IPS-18c (cell line): ENCODE results near the gene FGD5.

ENCODE experiments used
- H3K4me3 ChIP-seq: 2 replicates; pipeline ENCODE4 v1.7.0; 2013; ENCODE audit warnings: low read depth, mild to moderate bottlenecking, low read length, moderate library complexity; ENCODE audit not compliant: insufficient read depth
- H3K9me3 ChIP-seq: one replicate; pipeline ENCODE4 v1.6.1; 2013; ENCODE audit warnings: mild to moderate bottlenecking, low read length, moderate library complexity; ENCODE audit not compliant: control insufficient read depth, insufficient read depth

The FGD5 gene

GRCh38 chr3:14819671-14820070 lies 909 bp downstream of the FGD5 start:
- no peaks in the 10 kb centered on the region for H3K9me3 ChIP-seq
- H3K4me3 ChIP-seq = no peak overlapping the region

DNA sequence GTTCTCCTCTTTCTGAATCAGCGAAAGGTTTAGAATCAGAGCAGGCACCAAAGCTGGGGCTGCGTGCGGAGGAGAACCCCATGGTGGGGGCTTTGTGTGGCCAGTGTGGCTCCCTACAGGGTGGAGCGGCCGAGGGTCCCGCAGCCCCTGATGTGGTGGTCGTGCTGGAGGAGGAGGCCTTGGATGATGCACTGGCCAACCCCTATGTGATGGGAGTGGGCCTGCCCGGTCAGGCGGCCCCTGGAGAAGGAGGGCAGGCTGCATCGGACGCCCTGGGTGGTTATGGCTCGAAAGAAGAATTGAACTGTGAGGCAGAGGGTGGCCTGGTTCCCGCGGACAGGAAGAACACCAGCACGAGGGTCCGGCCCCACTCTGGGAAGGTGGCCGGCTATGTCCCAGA lies 1.4 kb downstream of the FGD5 start:
- H3K9me3 ChIP-seq = no peaks in the 10 kb centered on the region
- no peak overlapping the region for H3K4me3 ChIP-seq

DNA sequence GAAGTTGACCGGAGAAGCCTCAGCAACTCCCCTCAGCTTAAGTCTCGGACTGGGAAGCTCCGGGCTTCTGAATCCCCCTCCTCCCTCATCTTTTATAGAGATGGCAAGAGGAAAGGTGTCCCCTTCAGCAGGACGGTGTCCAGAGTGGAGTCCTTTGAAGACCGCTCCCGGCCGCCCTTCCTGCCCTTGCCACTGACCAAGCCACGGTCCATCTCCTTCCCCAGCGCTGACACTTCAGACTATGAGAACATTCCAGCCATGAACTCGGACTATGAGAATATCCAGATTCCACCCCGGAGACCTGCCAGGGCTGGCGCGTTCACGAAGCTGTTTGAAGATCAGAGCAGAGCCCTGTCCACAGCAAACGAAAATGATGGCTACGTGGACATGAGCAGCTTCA lies 2.4 kb downstream of the FGD5 start:
- Histone ChIP-seq H3K9me3 (no peaks in the 10 kb centered on the region), H3K4me3 (no peak overlapping the region)

DNA sequence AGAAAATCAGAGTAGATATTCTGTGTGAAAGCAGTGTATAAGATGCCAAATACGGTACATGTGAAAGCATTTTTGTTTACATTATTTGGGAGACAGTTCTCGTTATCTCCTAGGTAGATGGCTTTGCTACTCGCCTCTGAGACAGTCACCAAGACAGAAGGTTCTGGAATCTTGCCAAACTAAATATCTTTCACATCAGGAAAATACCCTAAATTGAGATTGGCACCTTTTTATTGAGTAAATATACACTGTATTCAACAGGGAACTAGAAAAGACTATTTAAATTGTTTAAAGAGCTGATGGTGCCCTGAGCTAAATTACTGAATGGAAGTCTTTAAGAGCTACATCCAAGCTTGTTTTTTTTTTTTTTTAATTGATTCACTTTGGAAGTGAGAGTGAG lies 3.4 kb downstream of the FGD5 start:
- H3K9me3 ChIP-seq = no peaks in the 10 kb centered on the region
- H3K4me3 ChIP-seq = no peak overlapping the region

- H3K4me3 ChIP-seq = no peak overlapping the region
These were observed 4.1 kb downstream of the FGD5 start for GRCh38 chr3:14822670-14823390.

DNA sequence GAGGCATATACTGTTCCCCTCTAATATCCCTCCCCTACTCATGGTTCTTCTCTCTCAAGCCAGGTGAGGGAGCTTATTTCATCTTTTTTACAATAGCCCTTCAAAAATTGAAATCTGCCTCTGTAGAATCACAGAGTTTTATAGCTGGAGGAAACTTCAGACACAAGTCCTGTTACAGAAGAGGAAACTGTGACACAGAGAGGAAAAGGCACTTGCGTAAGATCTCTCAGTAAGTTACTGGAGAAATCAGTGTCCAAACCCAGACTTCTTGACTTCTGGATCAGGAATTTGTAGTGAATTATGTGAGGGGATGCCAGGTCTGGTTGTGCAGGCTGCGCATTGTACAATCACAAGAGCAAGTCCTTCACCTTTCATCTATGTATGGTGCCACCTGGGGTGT lies 4.6 kb downstream of the FGD5 start:
- Histone ChIP-seq H3K9me3 (no peaks in the 10 kb centered on the region), H3K4me3 (no peak overlapping the region)

More at GRCh38 chr3:14822670-14823390, 4.1 kb downstream of the FGD5 start:
- no peaks in the 10 kb centered on the region for H3K9me3 ChIP-seq

GRCh38 chr3:14823910-14824629 lies 5.3 kb downstream of the FGD5 start:
- no peaks in the 10 kb centered on the region for H3K9me3 ChIP-seq
- H3K4me3 ChIP-seq = no peak overlapping the region

- Histone ChIP-seq H3K4me3 (no peak overlapping the region), H3K9me3 (no peaks in the 10 kb centered on the region)
These were observed 5.9 kb downstream of the FGD5 start for GRCh38 chr3:14824646-14825045.

DNA sequence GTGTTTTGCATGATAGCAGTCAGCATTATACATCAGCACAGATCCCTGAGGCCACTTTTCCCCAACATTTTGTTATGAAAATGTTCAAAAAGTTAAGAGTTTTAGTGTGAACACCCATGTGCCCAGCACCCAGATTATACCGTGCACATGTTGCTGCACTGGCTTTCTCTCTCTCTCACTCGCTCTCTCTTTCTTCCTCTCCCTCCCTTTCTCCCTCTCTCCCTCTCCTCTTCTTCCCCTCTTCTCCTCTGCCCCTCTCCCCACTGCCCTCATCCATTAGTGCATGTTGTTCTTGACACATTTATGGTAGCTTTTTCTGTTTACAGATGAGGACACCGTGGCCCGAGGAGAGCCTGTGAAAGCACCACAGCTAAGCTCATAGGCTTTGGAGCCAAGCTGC lies 7.3 kb downstream of the FGD5 start:
- Histone ChIP-seq H3K4me3 (no peak overlapping the region), H3K9me3 (no peaks in the 10 kb centered on the region)

- H3K4me3 ChIP-seq = no peak overlapping the region
- H3K9me3 ChIP-seq = no peaks in the 10 kb centered on the region
These were observed 9.0 kb downstream of the FGD5 start for GRCh38 chr3:14827776-14828175.

DNA sequence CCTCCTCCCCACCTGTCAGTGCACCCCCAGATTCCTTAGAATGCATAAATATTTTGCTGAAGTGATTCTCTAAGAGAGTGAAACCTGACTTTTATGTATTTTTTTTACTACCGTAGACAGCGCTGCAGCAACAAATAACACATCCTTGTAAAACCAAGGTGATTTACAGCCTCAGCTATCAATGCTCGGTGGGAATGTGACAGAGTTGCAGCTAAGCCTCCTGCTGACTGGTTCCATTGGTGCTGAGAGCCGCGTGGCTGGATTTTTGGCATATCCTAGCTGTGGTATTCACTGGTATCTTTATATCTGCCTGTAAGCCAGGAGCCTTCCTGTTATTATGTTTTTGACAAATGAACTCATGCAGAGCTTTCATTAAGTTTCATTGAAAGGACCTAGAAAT lies 11.0 kb downstream of the FGD5 start:
- no peak overlapping the region for H3K4me3 ChIP-seq
- no peaks in the 10 kb centered on the region for H3K9me3 ChIP-seq

DNA sequence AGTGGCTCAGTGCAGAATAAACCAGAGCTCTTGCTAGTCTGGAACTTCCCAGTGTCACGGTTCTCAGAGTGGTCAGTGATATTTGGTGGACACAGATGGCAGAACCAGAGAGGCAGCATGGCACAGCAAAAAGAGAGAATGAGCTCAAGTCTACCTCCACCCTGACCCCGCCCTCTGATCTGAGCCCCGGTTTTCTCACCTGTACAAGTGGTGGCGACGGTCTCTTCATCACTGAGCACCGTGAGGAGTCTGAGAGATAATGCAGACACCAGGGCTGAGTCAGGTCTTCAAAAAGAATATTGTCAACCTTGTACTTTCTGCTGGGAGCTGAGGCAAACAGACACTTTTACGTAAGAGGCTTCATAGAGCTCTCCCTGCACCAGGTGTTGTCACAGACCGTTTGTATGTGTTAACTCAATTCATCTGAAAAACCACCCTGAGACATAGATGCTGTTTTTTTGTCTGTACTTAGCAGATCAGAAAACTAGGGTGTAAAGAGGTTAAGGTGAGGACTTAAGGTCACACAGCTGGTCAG lies 13.2 kb downstream of the FGD5 start:
- no peaks in the 10 kb centered on the region for H3K9me3 ChIP-seq
- H3K4me3 ChIP-seq = no peak overlapping the region

- Histone ChIP-seq H3K4me3 (no peak overlapping the region), H3K9me3 (no peaks in the 10 kb centered on the region)
These were observed 14.4 kb downstream of the FGD5 start for GRCh38 chr3:14832975-14833722.

GRCh38 chr3:14834121-14834520 lies 15.4 kb downstream of the FGD5 start:
- no peaks in the 10 kb centered on the region for H3K9me3 ChIP-seq
- H3K4me3 ChIP-seq = no peak overlapping the region

- no peaks in the 10 kb centered on the region for H3K9me3 ChIP-seq
- no peak overlapping the region for H3K4me3 ChIP-seq
These were observed 16.2 kb downstream of the FGD5 start for GRCh38 chr3:14834807-14835466.

GRCh38 chr3:14836049-14836468 lies 17.3 kb downstream of the FGD5 start:
- Histone ChIP-seq H3K4me3 (no peak overlapping the region), H3K9me3 (no peaks in the 10 kb centered on the region)

DNA sequence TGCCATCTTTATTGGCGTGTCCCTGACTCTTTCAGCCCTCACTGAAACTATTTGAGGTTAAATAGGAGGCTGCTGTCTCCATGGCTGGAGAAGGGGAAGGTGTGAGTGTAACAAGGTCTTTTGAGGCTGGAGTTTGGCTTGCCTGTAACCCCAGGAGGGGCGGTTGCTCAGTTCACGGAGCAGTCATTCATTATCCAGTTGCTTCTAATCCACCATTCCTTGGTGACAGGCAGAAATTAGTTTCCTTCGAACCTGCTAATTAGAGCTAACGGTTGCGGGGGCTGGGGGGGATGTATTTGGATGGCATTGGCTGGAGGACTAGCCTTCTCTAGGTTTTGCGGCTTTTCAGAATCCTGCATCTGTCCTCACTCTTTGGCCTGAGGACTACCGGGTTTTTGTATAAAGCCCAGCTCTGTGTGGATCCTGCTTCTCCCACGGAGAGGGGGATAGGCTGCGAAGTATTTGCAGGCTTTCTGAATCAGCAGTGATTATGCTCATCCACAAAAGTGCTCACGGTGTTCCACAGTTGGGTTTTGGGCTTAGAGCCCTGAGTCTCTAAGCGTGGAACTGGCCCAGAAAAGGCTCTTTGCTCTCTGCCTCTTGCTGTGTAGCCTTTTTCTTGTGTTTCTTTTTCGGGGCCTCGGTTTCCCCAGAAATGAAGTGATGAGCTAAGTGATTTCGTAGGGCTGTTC lies 18.6 kb downstream of the FGD5 start:
- no peaks in the 10 kb centered on the region for H3K9me3 ChIP-seq
- H3K4me3 ChIP-seq = no peak overlapping the region
